Left ventricle myocardium inferior (tissue), 1 donor: Measurements from ENCODE around the gene KRTAP8-1. TPM values are rescaled to one million over a fixed set of nuclear protein-coding genes. Genes with fewer than 3 reads are reported as not detected.

Source experiments
- DNase-seq: peaks from one replicate; pipeline ENCODE4 v3.0.0-alpha.2; 2020
- H3K27ac ChIP-seq: fragments of 200-600 bp; replicated peaks from 2 replicates; pipeline ENCODE4 v1.8.0; 2021
- H3K27me3 ChIP-seq: fragments of 200-600 bp; 2 replicates; pipeline ENCODE4 v1.8.0; 2021; ENCODE audit warnings: low read depth
- H3K36me3 ChIP-seq: fragments of 200-600 bp; 2 replicates; pipeline ENCODE4 v1.8.0; 2021
- H3K4me1 ChIP-seq: fragments of 200-600 bp; 2 replicates; pipeline ENCODE4 v1.8.0; 2021
- H3K4me3 ChIP-seq: fragments of 200-600 bp; 2 replicates; pipeline ENCODE4 v1.8.0; 2021; ENCODE audit warnings: mild to moderate bottlenecking, moderate library complexity
- H3K9me3 ChIP-seq: fragments of 200-600 bp; replicated peaks from 2 replicates; pipeline ENCODE4 v1.8.0; 2021
- CTCF ChIP-seq: fragments of 200-600 bp; IDR thresholded peaks from 2 replicates; pipeline ENCODE4 v1.8.0; 2021; ENCODE audit warnings: antibody characterized with exemption, mild to moderate bottlenecking, borderline replicate concordance
- intact Hi-C: fragments of 100-400 bp; cut with micrococcal nuclease; formaldehyde crosslinking; loops from one replicate; pipeline ENCODE4 v1.11.0; 2022
- total RNA-seq: library from RNA; stranded (reverse); fragmentation: NEBNext Ultra II Directional; extraction: Animal tissue kit (Norgen Biotek cat#: 25700); gene quantifications from one replicate; pipeline ENCODE4 v1.2.1, GENCODE V29; 2021
- donor health status: DM: no; HTN: yes; CAD: no; lungs with severe emphysema.

The KRTAP8-1 gene
- total RNA-seq, 1 donor from 2014 or later = not detected

GRCh38 chr21:30779249-30779648, 33.8 kb downstream of the KRTAP8-1 start:
- Histone ChIP-seq H3K36me3 (no peaks in the 10 kb centered on the region), H3K9me3 (no peaks in the 10 kb centered on the region), H3K4me3 (no peak overlapping the region), H3K27ac (no peak overlapping the region), H3K27me3 (no peaks in the 10 kb centered on the region), H3K4me1 (no peaks in the 10 kb centered on the region)
- no peak for TF ChIP-seq CTCF
- intact Hi-C loops = no loop called here
- DNase-seq = no peak

- TF ChIP-seq CTCF = no peak
- H3K4me1 ChIP-seq = no peaks in the 10 kb centered on the region
Measured at GRCh38 chr21:30769724-30770431, 43.2 kb downstream of the KRTAP8-1 start.

More at GRCh38 chr21:30769724-30770431, 43.2 kb downstream of the KRTAP8-1 start:
- H3K4me3 ChIP-seq = no peak overlapping the region
- no peaks in the 10 kb centered on the region for H3K27me3 ChIP-seq
- no peak overlapping the region for H3K27ac ChIP-seq
- intact Hi-C loops = no loop called here
- no peaks in the 10 kb centered on the region for H3K36me3 ChIP-seq
- no peaks in the 10 kb centered on the region for H3K9me3 ChIP-seq
- DNase-seq = no peak

Other genes starting within 250 kb of the KRTAP8-1 start
- gene KRTAP22-2, start 222.9 kb downstream of the KRTAP8-1 start, total RNA-seq = not detected
- not detected for gene KRTAP6-3, start 220.8 kb downstream of the KRTAP8-1 start, total RNA-seq
- gene KRTAP6-2, start 214.4 kb downstream of the KRTAP8-1 start, total RNA-seq = not detected
- gene KRTAP22-1, start 212.2 kb downstream of the KRTAP8-1 start, total RNA-seq = not detected
- gene KRTAP6-1, start 199.3 kb downstream of the KRTAP8-1 start, total RNA-seq = not detected
- gene KRTAP20-1, start 196.8 kb downstream of the KRTAP8-1 start, total RNA-seq = not detected
- not detected for gene KRTAP20-4, start 192.6 kb downstream of the KRTAP8-1 start, total RNA-seq
- not detected for gene KRTAP20-2, start 178.1 kb downstream of the KRTAP8-1 start, total RNA-seq
- gene KRTAP20-3, start 170.4 kb downstream of the KRTAP8-1 start, total RNA-seq = not detected
- gene KRTAP21-3, start 94.5 kb downstream of the KRTAP8-1 start, total RNA-seq = not detected
- not detected for gene KRTAP21-2, start 66.0 kb downstream of the KRTAP8-1 start, total RNA-seq
- gene KRTAP21-1, start 57.8 kb downstream of the KRTAP8-1 start, total RNA-seq = not detected
- not detected for gene KRTAP7-1, start 16.5 kb upstream of the KRTAP8-1 start, total RNA-seq
- gene KRTAP11-1, start 68.3 kb upstream of the KRTAP8-1 start, total RNA-seq = not detected
- not detected for gene KRTAP19-8, start 225.2 kb upstream of the KRTAP8-1 start, total RNA-seq